GM18867 (cell line): Measurements from ENCODE around the gene RELB.

ENCODE experiments used
- ATAC-seq: cut with Tn5 transposase; IDR thresholded peaks from one replicate; pipeline ENCODE4 v1.9.1; 2021; ENCODE audit warnings: mild to moderate bottlenecking, moderate library complexity; ENCODE audit not compliant: unreplicated experiment

Gene RELB

DNA sequence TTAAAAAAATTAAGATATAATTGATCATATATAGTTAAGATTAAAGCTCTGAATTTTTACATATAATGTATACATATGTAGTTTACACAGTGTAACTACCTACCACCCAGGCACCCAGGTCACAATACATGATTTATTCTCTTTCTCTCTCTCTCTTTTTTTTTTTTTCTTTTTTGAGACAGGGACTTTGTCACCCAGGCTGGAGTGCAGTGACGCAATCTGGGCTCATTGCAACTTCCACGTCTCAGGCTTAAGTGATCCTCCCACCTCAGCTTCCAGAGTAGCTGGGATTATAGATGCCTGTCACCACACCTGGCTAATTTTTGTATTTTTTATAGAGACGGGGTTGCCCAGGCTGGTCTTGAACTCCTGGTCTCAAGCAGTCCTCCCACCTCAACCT lies 18.8 kb downstream of the RELB start:
- ATAC-seq, result no peak

DNA sequence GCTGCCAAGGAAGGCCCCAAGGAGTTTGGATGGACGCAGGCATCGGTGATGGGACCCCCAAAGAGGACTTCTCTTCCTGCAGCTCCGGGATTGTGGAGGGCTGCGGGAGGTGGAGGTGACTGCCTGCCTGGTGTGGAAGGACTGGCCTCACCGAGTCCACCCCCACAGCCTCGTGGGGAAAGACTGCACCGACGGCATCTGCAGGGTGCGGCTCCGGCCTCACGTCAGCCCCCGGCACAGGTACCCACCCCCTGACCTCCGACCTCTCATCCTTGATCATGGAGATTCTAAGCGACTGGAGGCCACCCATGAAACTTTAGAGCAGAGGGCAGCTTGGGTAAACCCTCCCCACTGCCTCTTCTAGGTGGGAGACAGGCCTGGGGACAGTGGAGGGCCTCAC lies 20.7 kb downstream of the RELB start:
- no peak for ATAC-seq

DNA sequence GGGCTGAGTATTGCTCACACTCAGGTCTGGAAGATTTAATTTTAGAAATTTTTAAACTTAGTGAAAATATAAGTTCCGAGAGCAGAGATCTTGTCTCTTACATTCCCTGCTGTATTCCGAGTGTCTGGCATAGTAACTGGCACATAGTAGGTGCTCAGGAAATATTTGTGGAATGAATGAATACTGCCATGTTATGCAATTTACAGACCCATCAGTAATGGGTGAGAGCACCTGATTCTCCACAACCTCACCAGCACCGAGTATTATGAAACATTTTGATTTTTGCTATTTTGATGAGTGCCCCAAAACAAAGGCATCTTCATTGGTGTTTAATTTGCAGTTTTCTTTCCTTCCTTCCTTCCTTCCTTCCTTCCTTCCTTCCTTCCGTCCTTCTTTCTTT lies 21.8 kb downstream of the RELB start:
- no peak for ATAC-seq

DNA sequence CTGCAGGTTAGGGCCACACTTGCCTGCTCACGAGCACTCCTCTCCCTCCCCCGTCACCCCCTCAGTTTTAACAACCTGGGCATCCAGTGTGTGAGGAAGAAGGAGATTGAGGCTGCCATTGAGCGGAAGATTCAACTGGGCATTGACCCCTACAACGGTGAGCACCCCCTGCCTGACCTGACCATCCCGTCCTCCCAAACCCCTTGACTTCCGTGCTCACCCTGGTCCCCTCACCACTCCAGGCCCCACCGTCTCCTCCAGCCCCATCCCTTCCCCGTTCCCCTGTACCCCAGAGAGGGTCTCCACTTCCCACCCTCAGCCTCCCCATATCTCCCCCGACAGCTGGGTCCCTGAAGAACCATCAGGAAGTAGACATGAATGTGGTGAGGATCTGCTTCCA lies 24.0 kb downstream of the RELB start:
- ATAC-seq, result no peak

DNA sequence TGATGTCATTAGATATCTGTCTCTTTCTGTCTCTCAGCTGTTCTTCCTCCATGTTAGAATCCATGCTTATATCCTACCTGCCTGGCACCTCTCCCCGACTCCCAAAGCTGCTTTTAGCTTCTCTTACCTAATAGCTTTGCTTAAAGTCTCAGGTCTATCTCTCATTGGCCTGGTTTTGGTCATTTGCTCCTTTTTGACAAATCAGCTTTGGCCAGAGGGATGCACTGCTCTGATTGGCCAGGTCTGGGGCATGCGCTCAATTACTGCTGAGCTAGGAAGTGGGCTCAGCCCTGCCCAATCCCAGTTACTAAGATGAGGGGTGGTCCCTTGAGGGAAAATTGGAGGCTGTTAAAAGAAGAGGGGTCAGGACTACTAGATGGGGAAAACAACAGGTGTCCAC lies 26.1 kb downstream of the RELB start:
- ATAC-seq, result no peak

DNA sequence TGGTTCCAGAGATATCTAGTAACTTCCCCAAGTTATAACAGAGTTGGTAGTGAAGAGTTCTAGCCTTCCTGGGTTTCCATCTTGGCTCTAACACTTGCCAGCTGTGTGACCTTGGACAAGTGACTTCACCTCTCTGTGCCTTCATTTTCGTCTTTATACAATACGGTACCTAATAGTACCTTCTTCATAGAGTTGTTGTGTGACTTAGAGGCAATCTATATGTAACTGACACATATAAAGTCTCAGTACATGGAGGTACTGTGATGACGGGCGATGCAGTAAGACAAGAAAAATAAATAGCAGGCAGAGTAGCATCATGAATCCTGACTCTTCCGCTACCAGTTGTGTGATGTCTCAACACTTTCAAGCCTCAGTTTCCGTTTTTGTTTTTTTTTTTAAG lies 29.6 kb downstream of the RELB start:
- no peak for ATAC-seq

DNA sequence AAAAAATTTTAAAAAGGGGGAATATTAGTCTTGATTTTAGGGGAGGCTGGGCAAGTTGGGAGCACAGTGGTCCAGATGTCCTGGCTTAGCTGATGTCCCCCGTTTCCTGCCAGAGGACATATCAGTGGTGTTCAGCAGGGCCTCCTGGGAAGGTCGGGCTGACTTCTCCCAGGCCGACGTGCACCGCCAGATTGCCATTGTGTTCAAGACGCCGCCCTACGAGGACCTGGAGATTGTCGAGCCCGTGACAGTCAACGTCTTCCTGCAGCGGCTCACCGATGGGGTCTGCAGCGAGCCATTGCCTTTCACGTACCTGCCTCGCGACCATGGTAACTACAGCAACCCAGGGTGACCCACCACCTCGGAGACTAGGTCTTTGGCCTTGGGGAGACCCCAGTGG lies 31.2 kb downstream of the RELB start:
- ATAC-seq, result no peak

DNA sequence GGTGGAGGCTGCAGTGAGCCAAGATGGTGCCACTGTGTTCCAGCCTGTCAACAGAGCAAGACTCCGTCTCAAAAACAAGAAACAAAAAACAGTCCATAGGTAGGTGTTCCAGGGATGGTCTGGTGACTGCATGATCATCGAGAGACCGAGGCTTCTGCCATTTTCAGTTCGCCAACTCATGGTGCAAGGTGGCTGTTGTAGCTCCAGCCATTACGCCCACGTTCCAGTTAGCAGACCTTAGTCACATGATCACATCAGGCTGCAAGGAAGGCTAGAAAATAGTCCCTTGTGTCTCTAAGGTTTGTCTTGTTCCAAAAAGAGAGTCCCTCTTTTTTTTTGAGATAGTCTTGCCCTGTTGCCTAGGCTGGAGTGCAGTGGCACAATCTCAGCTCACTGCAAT lies 34.5 kb downstream of the RELB start:
- ATAC-seq, result no peak

DNA sequence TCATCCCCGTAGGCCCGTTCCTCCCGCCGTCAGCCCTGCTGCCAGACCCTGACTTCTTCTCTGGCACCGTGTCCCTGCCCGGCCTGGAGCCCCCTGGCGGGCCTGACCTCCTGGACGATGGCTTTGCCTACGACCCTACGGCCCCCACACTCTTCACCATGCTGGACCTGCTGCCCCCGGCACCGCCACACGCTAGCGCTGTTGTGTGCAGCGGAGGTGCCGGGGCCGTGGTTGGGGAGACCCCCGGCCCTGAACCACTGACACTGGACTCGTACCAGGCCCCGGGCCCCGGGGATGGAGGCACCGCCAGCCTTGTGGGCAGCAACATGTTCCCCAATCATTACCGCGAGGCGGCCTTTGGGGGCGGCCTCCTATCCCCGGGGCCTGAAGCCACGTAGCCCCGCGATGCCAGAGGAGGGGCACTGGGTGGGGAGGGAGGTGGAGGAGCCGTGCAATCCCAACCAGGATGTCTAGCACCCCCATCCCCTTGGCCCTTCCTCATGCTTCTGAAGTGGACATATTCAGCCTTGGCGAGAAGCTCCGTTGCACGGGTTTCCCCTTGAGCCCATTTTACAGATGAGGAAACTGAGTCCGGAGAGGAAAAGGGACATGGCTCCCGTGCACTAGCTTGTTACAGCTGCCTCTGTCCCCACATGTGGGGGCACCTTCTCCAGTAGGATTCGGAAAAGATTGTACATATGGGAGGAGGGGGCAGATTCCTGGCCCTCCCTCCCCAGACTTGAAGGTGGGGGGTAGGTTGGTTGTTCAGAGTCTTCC lies 36.3 kb downstream of the RELB start:
- ATAC-seq, result no peak

DNA sequence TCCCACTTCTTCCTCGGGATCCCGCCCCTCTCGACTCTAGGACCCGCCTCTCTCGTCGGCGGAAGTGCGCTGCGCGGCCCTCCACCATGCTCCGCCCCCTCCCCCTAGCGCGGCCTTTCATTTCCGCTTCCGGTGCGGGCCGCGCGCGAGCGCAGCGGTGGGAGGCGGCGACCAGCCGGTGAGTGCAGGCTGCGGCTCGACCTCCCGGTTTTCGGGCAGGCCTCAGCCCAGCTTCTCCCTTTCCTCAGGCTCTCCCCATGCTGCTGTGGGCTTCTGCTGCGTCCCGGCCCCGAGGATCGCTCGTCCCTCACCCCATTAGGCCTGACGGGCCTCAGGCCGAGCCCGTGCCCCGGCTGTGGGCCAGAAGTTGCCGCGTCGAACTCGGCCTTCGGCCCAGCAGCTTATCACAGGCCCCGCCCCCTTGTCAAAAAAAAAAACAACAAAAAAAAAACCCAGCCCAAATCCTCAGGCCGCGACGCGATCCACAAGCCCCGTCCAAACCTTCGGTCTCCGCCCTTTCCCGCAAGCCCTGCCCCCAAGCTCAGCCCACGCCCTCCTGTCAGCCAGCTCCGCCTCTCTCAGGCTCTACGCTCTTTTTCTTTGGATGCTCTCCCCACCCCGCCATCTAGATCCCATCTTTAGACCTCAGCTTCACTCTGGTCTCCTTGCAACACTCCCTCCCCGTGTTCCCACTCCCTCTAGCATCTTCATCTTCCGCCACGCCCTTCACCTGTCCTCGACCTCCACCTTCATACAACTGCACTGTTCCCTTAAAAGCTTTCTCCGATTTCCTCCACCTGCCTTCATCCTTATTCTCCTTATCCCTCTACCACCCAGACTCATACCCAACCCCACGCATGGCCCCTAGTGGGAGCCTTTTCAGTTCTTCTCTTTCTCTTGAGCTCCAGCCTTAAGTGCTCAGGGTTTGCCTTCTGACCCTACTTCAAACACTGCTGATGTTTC lies 37.9 kb downstream of the RELB start, which contains the start of gene CLASRP:
Gene CLASRP (plus strand): TSS at position 115 of the 963 bp plus-strand sequence. CDS start 1,168 bp downstream, outside the sequence.
- peak; percentile 80 for ATAC-seq

DNA sequence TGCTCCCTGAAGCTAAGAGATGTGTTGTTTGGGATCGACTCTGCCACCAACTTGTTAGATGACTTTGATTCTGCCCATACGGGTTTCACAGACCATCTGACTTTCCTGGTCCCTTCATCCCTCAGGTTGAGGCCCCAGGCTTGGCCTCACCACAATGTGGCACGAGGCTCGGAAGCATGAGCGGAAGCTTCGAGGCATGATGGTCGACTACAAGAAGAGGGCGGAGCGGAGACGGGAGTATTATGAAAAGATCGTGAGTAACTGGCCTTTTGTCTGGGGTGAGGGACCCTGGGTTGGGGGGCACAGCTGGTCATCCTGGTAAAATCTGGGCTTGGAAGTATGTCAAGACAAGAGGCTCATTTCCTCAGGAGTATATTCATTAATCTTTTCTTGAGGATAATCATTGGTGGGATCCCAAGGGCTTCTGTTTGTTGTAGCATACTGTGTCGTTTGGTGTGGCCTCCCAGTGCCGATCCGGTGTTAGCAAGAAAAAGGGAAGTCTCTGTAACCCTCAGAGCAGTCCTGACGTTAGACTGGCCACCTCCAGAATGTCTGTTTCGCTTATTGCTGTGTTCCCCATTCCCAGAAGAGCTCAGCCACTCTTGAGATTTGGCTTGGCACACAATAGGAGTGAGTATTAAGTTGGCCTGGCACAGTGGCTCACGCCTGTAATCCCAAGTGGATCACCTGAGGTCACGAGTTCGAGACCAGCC lies 39.0 kb downstream of the RELB start:
- ATAC-seq, result no peak

DNA sequence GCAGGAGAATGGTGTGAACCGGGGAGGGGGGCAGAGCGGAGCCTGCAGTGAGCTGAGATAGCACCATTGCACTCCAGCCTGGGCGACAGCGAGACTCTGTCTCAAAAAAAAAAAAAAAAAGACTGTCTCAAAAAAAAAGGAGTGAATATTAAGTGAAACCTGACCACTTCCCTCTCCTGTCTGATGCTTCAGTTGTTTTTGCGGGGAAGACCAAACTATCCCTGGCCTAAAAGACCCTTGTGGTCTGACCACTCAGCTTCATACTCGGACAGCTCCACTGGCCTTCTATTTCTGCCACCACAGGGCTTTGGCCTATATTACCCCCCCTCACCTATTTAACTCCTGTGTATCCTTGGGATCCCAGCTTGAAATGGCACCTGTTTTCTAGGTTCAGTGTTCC lies 39.9 kb downstream of the RELB start:
- no peak for ATAC-seq

DNA sequence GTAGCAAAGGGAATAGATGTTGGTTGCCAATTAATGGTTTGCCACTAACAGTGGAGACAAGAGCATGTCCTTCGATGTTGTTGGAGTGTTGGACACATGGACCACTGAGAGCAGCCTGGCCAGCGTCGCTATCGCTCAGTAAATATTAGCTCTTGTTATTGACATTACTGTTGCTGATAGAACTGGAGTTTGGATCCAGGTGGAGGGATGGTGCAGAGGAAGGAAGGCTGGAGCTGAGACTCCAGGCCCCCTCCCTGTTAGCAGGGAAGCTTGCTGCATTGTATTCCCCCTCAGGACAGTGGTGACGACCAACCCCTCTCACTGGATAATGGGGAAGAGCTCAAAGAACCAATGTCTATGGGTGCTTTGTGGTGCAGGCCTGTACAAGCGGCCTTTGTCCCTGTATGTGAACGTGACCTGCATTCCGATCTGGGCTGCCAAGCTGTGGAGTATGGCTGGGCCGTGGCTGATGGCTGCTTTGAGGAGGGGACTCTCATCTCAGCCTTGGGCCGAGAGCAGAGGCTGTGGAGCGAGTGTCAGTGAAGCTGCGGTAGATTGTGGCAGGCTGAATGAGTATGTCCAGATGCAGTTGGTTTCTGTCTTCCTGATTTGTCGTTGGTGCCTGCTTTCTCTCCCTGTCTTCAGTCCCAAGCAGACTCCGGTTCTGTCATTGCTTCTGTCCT lies 44.5 kb downstream of the RELB start:
- no peak for ATAC-seq

DNA sequence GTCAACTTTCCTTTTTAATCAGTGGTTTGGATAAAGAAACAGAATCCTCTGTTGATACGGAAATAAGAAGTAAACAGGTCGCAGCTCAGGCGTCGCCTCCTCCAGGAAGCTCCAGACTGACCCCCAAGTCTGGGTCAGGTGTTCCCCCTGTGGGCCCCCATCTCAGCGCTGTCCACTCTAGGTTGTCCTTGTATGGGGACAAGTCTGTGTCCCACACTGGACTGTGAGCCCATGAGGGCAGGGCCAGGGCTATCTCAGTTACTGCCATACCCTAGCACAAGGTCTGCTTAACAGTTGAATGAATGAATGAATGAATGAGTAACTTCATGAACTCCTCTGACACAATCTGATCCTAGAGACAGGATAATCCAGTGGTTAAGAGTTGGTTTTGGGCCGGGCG lies 45.1 kb downstream of the RELB start:
- ATAC-seq, result no peak

DNA sequence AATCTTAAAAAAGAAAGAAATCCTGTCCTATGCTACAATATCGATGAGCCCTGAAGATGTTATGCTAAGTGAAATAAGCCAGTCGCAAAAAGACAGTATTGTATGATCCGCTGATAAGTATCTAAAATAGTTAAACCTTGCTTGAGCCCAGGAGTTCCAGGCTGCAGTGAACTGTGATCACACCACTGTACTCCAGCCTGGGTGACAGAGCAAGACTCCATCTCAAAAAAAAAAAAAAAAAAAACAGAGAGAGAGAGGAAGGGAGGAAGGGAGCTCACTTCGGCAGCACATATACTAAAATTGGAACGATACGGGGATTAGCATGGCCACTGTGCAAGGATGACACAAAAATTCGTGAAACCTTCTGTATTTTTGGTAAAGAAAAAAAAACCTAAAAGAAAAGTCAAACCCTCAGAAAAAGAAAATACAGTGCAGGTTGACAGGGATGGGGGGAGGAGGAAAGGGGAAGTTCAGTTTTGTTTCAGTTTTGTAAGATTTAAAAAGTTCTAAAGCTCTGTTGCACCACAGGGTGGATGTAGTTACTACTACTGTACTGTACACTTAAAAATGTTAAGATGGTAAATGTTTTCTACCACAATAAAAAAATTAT lies 46.0 kb downstream of the RELB start:
- ATAC-seq, result no peak

DNA sequence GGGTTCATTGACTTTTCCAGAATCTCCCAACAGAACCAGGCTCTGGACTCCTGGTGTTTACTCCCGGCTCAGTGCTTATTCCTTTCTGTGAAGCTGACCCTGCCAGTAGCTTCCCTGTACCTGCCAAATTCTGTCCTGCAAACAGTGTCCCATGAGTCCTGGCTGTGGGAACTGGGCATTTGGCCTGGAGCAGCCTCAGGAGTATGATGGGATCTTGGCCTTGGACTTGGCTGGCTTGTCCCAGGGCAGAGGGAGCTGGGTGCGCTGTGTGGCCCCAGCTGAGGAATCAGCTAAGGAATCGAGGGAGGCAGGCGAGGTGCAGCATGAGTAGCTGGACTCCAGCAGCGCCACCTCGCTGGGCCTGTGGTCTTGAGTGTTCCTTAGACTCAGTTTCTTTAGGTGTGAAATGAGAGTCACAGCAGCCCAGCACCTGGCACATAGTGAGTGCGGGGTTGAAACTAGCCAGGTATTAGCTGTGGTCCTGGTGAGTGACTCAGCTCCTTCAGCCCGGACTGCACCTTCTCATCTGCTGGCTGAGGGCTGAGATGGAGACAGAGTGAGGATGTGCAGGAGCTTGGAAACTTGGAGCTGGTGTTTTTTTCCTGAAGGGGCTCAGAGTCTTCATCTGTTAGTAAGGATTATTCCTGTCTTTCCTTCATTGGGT lies 47.9 kb downstream of the RELB start:
- ATAC-seq, result no peak

DNA sequence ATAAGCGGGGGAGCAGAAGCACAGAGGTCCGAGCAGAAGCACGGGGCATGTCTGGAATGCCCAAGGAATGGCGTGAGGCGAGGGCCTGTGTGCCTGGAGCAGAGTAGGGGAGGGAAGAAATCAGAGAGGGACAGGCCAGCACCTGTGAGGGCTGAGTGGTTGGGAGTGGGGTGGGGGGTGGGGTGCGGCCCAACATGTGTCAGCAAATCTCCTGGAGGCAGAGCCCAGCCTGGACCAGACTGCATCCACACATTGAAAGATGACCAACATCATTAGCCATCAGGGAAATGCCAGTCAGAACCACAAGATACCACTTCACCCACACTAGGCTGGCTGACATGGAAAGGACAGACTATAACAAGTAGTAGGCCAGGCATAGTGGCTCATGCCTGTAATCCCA lies 48.8 kb downstream of the RELB start:
- ATAC-seq, result no peak

DNA sequence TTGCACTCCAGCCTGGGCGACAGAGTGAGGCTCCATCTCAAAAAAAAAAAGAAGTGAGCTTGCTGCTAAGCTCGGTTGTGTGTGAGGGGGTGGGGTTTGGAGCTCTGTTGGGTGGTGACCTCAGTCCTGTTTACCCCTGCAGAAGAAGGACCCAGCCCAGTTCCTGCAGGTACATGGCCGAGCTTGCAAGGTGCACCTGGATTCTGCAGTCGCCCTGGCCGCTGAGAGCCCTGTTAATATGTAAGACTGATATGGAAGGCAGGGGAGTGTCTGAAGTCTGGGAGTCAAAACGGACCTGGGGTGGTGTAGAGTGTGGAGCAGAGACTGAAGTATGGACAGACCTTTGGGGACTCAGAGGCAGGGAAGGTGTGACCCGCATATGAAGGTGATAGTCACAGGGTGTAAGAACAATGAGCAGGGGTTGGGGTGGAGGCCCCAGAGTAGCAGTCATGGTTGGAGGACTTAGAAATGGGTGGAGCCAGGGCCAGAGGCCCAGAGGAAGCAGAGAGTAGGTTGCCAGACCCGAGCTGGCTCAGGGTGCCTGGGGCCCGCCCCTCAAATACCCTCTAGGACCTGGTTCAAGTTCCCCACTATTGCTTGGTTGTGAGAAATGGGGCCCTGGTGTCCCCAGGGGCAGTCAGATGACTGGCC lies 50.8 kb downstream of the RELB start:
- no peak for ATAC-seq

DNA sequence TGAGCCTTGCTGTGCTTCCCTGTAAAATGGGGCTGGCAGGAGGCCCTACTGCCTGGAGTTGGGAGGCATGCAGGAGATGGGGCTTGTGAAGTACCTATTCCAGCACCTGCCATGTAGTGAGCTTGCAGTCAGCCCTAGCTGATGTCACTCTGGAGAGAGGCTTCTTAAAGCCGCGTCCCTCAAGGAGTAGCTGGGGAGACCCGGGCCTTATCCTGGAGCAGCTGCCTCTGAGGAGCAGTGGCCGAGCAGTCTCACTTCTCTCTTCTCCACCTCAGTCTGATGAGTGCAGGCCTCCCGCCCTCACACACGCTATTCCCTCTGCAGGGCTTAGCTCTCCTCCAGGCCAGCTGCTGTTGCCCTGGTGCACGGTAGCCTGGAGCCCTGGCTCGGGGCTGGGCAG lies 55.6 kb downstream of the RELB start:
- no peak for ATAC-seq
